NCI-H82 (cell line): Measurements from ENCODE around the gene CSNK1D.

Experiments
- DNase-seq: peaks from one replicate; lab custom pipeline; 2025; lab: John Stamatoyannopoulos, UW

Gene CSNK1D

GRCh38 chr17:82295472-82295814 lies 21.9 kb upstream of the CSNK1D start:
- DNase-seq = no peak

DNA sequence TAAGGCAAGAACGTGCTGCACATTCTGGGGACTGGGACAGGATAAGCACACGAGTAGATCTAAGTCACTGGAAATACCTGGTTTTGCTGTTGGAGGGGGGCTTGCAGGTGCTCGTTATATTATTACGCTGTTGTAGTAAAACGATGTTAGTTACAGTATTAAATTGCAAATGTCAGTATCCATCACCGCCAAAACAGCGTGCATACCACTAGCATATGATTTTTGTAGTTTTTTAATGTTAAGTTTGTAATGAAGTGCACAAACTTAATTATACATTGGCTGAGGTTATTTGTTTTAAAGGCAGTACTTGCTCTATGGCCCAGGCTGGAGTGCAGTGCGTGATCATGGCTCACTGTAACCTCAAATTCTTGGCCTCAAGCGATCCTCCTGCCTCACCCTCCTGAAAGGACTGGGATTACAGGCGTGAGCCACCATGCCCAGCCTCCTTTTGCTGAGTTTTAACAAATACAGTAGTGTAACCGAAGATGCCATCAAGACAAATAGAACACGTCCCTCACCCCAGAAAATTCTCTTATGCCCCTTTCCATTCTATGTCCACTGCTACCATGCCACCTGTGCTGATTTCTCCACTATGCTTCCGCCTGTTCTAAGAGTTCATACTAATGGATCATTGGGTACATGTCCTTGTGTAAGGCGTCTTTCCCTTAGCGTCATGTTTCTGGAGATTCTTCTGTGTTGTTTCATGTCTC lies 20.7 kb upstream of the CSNK1D start:
- DNase-seq = no peak

GRCh38 chr17:82292251-82293154 lies 19.0 kb upstream of the CSNK1D start:
- DNase-seq = peak; percentile 100

GRCh38 chr17:82291582-82292250 lies 18.2 kb upstream of the CSNK1D start:
- no peak for DNase-seq

DNA sequence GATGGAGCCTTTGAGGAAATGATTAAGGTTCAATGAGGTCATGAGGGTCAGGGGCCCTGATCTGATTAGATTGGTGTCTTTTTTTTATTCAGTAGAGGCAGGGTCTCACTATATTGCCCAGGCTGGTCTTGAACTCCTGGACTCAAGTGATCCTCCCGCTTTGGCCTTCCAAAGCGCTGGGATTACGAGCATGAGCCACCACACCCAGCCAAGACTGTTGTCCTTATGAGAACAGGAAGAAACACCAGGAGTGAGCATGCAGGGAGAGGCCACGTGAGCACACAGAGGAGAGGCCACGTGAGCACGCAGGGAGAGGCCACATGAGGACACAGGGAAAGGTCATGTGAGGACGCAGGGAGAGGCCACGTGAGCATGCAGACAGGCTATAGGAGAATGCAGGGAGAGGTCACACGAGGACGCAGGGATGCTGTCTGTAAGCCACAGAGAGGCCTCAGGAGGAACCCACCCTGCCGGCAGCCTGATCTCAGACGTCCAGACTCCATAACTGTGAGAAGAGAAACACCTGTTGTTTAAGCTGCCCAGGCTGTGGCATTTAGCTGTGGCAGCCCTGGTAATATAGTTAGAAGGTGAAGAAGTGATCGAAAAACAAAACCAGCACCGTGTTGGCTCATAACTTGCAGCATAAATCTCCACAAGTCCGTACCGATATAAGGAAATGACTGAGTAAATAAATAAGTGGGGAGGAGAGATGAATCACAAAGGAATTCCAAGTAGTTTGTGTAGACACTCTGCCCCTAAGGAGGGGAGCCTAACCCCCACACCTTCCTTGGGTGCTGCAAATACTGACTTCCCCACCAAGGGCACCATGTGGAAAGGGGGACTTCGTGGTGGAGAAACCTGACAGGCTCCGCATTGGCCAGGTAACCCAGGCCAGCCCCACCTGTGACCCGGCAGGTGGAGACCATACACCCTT lies 14.6 kb upstream of the CSNK1D start:
- DNase-seq = peak; percentile 80

GRCh38 chr17:82287013-82287867 lies 13.7 kb upstream of the CSNK1D start:
- no peak for DNase-seq

- DNase-seq = no peak
These were observed 11.6 kb upstream of the CSNK1D start for GRCh38 chr17:82285141-82285540.

- DNase-seq = peak; percentile 35
These were observed 9.8 kb upstream of the CSNK1D start for GRCh38 chr17:82283208-82283749.

GRCh38 chr17:82282239-82283207 lies 9.0 kb upstream of the CSNK1D start:
- no peak for DNase-seq

DNA sequence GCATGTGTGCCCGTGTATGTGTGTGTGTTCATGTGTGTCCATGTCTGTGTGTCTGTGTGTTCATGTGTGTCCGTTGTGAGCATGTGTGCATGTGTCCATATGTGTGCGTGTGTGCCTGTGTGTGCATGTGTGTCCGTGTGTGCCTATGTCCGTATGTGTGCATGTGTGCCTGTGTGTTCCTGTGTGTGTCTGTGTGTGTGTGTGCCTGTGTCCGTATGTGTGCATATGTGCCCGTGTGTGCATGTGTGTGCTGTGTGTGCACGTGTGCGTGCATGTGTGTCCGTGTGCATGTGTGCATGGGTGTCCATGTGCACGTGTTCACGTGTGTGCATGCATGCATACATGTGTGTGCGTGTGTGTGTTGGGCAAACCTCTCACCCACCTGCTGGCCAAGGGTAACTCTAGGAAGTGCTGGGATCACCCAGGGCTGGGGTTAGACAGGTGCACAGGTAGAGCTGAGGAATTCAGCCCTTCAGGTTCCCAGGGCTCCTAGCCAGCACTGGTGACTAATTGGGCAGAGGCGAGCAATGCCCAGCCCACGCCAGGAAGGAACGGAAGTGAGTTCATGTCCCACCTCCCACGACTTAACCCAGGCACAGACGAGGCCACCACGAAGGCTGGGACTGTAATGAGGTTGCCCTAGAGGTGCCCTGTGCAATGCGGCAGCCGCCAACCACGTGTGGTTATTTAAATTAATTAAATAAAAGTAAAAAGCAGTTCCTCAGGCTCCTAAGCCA lies 8.2 kb upstream of the CSNK1D start:
- no peak for DNase-seq

GRCh38 chr17:82281076-82281475 lies 7.6 kb upstream of the CSNK1D start:
- DNase-seq = no peak

- DNase-seq = no peak
These were observed 7.0 kb upstream of the CSNK1D start for GRCh38 chr17:82280537-82280936.

- DNase-seq = no peak
These were observed 5.4 kb upstream of the CSNK1D start for GRCh38 chr17:82278786-82279391.

DNA sequence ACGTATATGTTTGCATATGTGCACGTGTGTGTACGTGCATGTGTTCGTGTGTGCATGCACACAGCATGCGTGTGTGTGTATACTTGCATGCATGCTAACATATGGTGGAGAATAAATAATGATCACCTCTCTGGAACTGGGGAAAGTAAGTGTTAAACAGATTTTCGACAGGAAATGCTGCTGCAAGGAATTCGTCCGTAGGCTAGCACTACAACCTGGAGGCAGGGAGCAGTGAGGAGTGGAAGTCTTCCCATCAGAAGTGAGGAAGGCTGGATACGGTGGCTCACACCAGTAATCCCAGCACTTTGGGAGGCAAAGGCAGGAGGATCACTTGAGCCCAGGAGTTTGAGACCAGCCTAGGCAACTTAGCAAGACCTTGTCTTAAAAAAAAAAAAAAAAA lies 4.8 kb upstream of the CSNK1D start:
- DNase-seq = no peak

DNA sequence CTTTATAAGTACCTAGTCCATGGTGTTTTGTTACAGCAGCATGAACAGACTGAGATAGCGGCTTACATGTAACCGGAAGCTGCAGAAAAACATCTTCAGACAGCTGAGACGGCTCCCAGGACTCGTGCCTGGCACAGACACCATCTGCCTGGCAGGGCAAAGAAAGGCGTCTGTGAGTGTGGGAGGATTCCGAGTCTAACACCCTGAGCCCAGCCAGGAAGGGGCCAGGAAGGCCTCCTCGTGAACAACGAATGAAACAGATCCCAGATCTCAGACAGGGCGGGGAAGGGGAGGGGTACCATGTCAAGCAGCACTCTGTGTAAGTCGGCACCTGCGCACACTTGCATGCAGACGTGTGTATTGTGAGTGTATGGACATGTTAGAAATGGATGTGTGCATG lies 4.4 kb upstream of the CSNK1D start:
- peak; percentile 23 for DNase-seq

DNA sequence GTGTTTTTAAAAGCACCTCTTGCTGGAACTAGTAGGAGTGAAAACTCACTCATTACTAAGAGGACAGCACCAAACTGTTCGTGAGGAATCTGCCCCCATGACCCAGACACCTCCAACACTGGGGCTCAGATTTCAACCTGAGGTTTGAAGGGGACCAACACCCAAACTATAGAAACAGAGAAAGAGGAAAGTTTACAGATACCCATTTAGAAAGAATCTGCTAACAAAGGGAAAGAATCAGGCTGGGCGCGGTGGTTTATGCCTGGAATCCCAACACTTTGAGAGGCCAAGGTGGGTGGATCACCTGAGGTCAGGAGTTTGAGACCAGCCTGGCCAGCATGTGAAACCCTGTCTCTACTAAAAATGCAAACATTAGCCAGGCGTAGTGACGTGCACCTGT lies 3.4 kb upstream of the CSNK1D start:
- DNase-seq = no peak

- no peak for DNase-seq
These were observed 1.8 kb upstream of the CSNK1D start for GRCh38 chr17:82275326-82275725.
